ENCODE data around the gene NUAK1. TPM values are rescaled to one million over a fixed set of nuclear protein-coding genes. Genes with fewer than 3 reads are reported as not detected.

The NUAK1 gene
- total RNA-seq, 1 experiment from 2014 or later, result 7.9 TPM

GRCh38 chr12:106048016-106048415 lies 90.7 kb downstream of the NUAK1 start:
- H3K27ac ChIP-seq, result no peak overlapping the region
- no TSS peak for BruUV-seq (replicated peaks)
- no peaks in the 10 kb centered on the region for H3K27me3 ChIP-seq (ENCODE audit: insufficient read depth, low read depth)
- intact Hi-C loops (cut with micrococcal nuclease; ENCODE audit: unreplicated experiment), result no loop called here
- CTCF ChIA-PET, result no interaction called here
- H3K9me2 ChIP-seq (ENCODE audit: insufficient read depth), result no peaks in the 10 kb centered on the region
- POLR2A ChIA-PET (ENCODE audit: unreplicated experiment), result no interaction called here
- TF ChIP-seq EZH2 (IDR thresholded peaks at IDR 0.05; ENCODE audit: low read depth) (no peak), CTCF (conservative IDR thresholded peaks at IDR 0.05) (no peak)
- no peaks in the 10 kb centered on the region for H3F3A ChIP-seq (ENCODE audit: insufficient read depth, low read depth)
- H2AFZ ChIP-seq, result no peak overlapping the region
- no peak for DNase-seq
- no peaks in the 10 kb centered on the region for H3K9me3 ChIP-seq (ENCODE audit: insufficient read depth, low read depth)
- H3K4me3 ChIP-seq, result no peak overlapping the region
- no peaks in the 10 kb centered on the region for H3K79me2 ChIP-seq (ENCODE audit: low read depth)
- H4K20me1 ChIP-seq (ENCODE audit: insufficient read depth), result no peaks in the 10 kb centered on the region
- H3K36me3 ChIP-seq (ENCODE audit: low read depth), result no peaks in the 10 kb centered on the region
- no peak overlapping the region for H3K4me2 ChIP-seq
- peaks cover 7% of the 10 kb centered on the region for H3K4me1 ChIP-seq (replicated peaks; ENCODE audit: insufficient read depth)

- Histone ChIP-seq H3K27ac (no peak overlapping the region), H3K4me2 (no peak overlapping the region), H3K79me2 (ENCODE audit: low read depth) (no peaks in the 10 kb centered on the region), H3K4me1 (replicated peaks; ENCODE audit: insufficient read depth) (peaks cover 4% of the 10 kb centered on the region), H2AFZ (no peak overlapping the region), H3F3A (ENCODE audit: insufficient read depth, low read depth) (no peaks in the 10 kb centered on the region), H3K36me3 (ENCODE audit: low read depth) (no peaks in the 10 kb centered on the region), H3K27me3 (ENCODE audit: insufficient read depth, low read depth) (no peaks in the 10 kb centered on the region), H4K20me1 (ENCODE audit: insufficient read depth) (no peaks in the 10 kb centered on the region), H3K9me3 (ENCODE audit: insufficient read depth, low read depth) (no peaks in the 10 kb centered on the region), H3K4me3 (no peak overlapping the region), H3K9me2 (ENCODE audit: insufficient read depth) (no peaks in the 10 kb centered on the region)
- no peak for DNase-seq
- intact Hi-C loops (cut with micrococcal nuclease; ENCODE audit: unreplicated experiment), result no loop called here
- no peak for TF ChIP-seq CTCF (conservative IDR thresholded peaks at IDR 0.05)
- TF ChIP-seq EZH2 (IDR thresholded peaks at IDR 0.05; ENCODE audit: low read depth), result no peak
- POLR2A ChIA-PET (ENCODE audit: unreplicated experiment), result no interaction called here
- no TSS peak for BruUV-seq (replicated peaks)
- CTCF ChIA-PET, result no interaction called here
Measured at GRCh38 chr12:106046947-106047346, 91.8 kb downstream of the NUAK1 start.

GRCh38 chr12:106046301-106046846 lies 92.4 kb downstream of the NUAK1 start:
- no peak for TF ChIP-seq CTCF (conservative IDR thresholded peaks at IDR 0.05)
- TF ChIP-seq EZH2 (IDR thresholded peaks at IDR 0.05; ENCODE audit: low read depth), result no peak
- Histone ChIP-seq H3K4me1 (replicated peaks; ENCODE audit: insufficient read depth) (no peaks in the 10 kb centered on the region), H3F3A (ENCODE audit: insufficient read depth, low read depth) (no peaks in the 10 kb centered on the region), H3K9me3 (ENCODE audit: insufficient read depth, low read depth) (no peaks in the 10 kb centered on the region), H4K20me1 (ENCODE audit: insufficient read depth) (no peaks in the 10 kb centered on the region), H3K36me3 (ENCODE audit: low read depth) (no peaks in the 10 kb centered on the region), H3K27me3 (ENCODE audit: insufficient read depth, low read depth) (no peaks in the 10 kb centered on the region), H3K27ac (no peak overlapping the region), H2AFZ (no peak overlapping the region), H3K79me2 (ENCODE audit: low read depth) (no peaks in the 10 kb centered on the region), H3K4me2 (no peak overlapping the region), H3K4me3 (no peak overlapping the region), H3K9me2 (ENCODE audit: insufficient read depth) (no peaks in the 10 kb centered on the region)
- ChIA-PET CTCF (no interaction called here), POLR2A (ENCODE audit: unreplicated experiment) (no interaction called here)
- BruUV-seq (replicated peaks), result no TSS peak
- no peak for DNase-seq
- intact Hi-C loops (cut with micrococcal nuclease; ENCODE audit: unreplicated experiment), result no loop called here
